SIG-M5 (cell line): ENCODE data around the gene CCNYL1.
"Not testable (repeated sequence)": the region's sequence is repeated elsewhere in the genome, so short reads cannot be mapped to it uniquely, and the experiment has no call there.

Experiments
- DNase-seq: peaks from one replicate; lab custom pipeline; 2025; lab: John Stamatoyannopoulos, UW

Gene CCNYL1

DNA sequence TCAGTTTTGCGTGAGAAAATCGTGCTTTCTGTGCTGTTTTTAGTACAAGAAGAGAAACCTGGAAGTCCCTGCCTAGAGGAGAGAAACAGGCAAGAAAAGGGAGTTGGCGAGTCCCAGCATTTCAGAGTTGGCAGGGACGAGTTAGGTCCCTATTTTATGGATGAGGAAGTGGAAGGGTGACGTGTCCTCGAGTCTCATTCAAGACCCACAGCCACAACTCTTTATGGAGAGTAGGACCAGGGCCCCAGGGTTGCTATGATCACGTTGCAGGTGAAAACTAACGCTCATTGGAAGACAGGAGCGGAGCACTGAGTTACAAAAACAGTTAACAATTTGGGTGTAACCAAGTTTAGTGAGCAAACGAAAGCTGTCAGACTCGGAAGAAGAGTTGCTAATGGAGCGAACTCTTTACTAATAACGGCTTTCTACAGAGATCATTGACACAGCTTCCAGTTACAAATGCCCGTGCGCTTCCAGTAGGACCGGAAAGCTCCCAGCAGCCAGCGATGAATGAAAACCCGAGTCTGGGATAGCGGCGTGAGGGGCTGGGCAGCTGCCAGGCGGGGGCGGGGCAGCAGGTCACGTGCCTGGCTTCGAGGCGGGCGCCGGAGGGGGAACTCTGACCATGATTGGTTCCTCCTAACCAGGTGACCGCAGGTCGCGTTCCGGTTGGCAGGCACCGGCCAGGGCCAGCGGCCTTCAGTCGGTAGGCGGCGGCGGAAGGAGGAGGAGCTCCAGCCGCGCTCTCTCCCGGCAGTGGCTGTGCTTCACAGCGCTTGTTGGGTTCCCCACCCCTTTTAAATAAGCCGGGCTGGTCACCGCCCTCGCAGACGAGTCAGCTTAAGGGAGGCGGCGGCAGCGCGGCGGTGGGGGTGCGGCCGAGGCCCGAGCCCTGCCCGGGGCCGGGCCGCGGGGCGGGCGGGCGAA lies at the start of gene CCNYL1:
Gene CCNYL1, plus strand, starts transcription at position 827 of the 927 bp plus-strand sequence. CDS start 257 bp downstream, outside the sequence.
- peak; percentile 95 for DNase-seq

DNA sequence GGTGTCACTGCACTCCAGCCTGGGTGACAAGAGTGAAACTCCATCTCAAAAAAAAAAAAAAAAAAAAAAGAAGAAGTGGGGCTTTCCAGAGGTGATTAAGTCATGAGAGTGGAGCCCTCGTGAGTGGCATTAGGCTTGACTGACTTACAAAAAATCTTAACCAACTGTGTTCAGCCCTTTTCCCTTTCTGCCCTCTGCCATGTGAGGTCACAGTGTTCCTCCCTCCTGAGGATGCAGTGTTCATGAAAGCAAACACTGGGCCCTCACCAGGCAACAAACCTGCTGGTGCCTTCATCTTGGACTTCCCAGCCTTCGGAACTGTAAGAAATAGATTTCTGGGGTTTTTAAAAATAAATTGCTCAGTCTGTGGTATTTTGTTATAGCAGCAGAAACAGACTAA lies 49.2 kb upstream of the CCNYL1 start:
- peak; percentile 25 for DNase-seq

DNA sequence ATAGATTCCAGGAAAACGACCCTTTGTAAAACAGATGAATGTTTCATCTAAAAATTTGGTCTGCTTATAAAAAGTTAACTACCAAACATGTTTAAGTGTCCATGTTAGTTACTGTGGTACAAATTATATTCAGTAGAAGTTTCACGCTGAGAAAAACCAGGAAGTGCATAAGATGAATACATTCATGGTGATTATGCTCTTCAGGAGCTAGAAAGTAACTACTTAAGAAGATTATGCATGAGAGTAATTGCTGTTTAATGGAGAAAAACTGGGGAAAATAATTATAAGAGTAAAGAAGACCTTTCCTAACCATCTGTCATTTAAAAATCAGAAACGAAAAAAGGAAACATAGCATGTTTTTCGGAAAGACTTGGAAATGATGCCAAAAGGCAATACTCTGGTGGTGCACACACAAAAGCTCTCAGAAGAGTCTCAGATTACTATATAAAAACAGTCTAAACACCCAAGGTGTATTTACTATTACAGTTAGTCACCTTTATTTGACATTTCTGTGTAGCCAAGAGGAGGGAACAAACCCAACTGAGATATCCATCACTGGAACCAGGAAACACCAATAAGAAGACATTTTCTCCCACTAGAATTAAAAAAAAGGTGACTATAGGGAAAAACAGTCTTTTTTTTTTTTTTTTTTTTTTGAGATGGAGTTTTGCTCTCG lies 47.4 kb upstream of the CCNYL1 start:
- no peak for DNase-seq

DNA sequence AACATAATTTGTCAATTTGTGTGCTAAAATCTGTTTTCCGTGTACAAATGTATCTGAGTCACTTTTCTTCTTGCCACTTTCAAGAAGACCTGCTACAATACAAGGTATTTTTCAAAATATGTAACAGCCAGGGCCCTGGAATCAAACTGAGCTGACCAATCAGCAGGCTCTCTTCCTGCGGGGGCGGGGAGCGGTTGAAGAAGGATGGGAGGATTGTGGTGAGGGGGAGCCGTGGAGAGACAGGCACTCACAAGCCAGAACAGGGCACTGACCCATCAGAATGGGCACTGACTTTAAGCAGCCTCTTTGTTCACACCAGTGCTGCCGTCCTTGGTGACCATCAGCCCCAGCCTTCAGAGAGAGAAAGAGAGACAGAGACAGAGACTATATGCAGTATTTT lies 40.6 kb upstream of the CCNYL1 start:
- no peak for DNase-seq

DNA sequence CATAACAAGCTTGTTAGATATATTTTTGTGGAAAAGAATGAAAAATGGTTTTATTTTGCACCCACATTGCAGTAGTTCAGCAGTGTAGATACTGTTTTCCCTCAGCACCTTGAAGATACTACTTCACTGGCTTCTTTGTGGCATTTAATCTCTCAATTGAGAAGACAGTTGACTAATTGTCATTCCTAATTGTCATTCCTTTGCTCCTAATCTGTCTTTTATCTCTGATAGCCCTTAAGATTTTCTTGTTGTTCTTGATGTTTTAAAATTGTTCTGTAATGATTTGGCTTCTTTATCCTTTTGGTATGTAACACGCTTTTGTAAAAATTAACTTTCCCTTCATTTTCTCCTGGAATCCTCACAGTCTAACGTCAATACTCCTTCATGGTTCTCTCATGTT lies 38.0 kb upstream of the CCNYL1 start:
- no peak for DNase-seq

DNA sequence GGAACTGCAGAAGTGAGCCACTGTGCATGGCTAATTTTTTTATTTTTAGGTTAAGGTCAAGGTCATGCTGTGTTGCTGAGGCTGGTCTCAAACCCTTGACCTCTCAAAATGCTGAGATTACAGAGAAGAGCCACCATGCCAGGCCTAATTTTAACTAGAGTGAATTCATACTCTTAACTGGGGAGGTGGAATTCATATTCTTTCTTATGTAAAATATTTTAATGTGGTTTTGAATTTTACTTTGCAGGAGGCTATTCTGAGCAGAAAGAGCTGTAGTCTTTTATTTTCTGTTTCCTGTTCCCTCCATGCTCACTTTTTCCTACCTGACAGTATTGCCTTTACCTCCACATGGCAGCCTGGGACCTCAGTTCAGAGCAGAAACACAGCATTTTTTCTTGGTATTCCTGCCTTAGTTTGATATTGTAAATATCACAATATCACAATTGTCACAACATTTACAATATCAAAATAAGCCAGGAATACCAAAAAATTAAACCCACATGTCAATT lies 37.1 kb upstream of the CCNYL1 start:
- DNase-seq = no peak

DNA sequence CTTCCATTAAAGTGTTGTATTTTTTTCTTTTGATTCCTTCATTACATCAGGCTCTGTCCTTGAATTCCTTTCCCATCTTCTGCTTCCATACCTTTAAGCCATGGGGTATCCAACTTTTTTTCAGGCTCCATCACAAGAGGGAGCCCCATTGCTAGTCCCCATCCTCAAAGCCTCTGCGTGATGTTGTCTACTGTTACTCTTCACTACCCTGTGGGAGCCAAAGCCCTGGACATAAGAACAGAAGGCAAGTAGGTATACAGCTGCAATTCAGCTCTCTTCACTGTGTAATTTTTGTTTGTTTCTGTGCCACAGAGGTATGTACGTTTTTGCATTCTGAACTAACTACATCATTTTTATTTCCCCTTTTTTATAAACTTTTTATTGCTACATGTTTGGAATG lies 36.6 kb upstream of the CCNYL1 start:
- no peak for DNase-seq

DNA sequence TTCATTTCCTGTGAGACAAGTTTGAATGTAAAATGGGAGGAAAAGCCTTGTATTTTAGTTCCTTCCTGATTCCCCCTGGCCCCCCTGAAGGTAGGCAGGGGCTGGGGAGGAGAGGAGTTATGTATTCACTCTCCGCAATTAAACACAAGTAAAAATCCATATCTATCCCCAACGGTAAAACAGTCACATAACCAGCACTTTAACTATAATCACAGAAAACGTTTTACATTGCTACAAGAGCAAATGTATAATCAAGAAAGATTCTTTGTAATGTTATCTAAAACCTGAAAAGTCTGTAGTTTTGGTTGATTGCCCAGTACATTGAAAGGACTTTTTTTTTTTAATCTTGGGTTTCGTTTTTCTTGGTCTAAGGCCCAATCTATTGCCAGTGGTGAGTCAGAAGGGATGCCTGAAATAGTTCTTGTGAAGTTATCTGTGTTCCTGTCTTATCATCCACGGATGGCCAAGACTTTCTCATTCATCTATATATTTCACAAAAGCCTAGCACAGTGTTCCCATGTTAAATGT lies 34.5 kb upstream of the CCNYL1 start:
- no peak for DNase-seq

DNA sequence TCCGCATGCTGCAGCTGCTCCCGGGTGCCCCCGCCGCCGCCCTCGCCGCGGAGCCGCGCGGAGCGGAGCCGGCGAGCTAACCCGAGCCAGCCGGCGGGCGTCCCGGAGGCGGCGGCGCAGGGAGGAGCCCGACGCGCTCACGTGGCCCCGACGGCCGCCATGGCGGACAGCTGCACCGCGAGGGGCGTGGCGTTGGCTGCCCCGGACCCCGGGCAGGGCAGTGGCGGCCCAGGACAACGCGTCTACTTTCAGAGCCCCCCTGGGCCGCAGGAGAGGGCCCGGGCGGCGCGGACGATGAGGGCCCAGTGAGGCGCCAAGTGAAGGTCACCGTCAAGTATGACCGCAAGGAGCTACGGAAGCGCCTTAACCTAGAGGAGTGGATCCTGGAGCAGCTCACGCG lies 30.0 kb upstream of the CCNYL1 start:
- no peak for DNase-seq

DNA sequence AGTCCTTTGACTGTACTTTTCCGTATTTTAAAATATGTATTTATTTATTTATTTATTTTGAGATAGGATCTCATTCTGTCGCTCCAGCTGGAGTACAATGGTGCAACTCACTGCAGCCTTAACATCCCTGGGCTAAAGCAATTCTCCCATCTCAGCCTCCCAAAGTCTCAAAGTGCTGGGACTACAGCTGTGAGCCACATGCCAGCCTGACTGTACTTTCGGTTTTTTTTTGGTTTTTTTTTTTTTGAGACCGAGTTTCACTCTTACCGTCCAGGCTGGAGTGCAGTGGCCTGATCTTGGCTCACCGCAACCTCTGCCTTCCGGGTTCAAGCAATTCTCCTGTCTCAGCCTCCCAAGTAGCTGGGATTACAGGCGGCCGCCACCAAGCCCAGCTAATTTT lies 28.9 kb upstream of the CCNYL1 start:
- no peak for DNase-seq

DNA sequence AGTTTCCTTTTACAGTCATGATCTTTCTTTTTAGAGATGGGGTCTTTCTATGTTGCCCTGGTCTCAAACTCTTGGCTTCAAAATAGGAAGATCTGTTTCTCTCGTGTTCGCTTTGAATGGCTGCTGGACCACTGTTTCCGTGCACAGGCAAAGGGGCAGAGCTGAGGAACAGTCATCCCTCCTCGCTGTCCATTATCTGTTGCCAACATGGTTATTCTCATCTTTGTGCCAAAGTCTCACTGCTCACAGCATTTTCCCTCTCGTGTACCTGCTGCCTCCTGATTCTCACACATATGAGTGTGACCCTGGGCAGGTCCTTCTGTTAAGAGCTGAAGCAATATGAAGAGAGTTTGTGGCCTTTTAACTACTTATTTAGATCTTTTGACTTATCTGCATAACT lies 28.0 kb upstream of the CCNYL1 start:
- no peak for DNase-seq

DNA sequence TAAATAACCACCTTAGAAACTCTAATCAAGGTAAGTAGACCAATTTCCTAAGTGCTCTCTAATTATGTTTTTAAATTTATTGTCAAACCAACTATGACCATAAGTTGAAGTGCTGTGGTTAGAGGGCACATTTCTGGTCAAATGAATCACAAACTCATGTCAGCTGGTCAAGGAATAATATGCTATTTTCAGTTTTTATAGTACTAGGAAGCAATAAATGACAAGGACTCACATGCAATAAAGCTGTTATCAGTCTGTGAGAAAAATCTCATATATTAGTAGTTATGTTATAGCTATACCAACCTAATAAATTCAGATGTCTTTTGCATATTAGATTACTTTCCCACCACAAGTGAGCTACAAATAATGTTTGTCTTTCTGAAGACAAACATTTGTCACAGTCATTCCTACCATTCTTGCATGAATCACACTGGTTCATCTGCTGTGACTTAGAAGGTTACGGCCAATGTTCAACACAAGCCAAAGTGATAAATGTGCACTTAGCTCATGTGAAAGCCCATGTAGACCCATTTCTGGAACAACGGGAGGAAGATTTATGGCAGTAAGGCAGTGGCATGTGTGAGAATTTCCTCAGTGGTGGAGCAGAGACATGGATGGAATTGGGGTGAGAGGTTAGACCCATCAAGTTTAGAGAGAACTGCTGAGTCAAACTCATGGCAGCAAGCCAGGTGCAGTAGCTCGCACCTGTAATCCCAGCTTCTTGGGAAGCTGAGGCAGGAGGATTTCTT lies 27.4 kb upstream of the CCNYL1 start:
- no peak for DNase-seq

DNA sequence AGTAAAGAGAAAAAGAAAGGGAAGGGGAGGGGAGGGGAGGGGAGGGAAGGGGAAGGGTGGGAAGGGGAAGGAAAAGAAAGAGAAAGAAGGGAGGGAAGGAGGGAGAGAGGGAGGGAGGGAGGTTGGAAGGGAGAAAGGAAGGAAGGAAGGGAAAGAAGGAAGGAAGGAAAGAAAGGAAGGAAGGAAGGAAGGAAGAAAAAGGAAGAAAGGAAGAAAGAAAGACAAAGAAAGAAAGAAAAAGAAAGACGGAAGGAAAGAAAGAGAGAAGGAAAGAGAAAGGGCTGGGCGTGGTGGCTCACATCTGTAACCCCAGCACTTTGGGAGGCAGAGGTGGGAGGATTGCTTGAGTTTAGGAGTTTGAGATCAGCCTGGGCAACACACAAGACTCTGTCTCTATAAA lies 24.6 kb upstream of the CCNYL1 start:
- no peak for DNase-seq

DNA sequence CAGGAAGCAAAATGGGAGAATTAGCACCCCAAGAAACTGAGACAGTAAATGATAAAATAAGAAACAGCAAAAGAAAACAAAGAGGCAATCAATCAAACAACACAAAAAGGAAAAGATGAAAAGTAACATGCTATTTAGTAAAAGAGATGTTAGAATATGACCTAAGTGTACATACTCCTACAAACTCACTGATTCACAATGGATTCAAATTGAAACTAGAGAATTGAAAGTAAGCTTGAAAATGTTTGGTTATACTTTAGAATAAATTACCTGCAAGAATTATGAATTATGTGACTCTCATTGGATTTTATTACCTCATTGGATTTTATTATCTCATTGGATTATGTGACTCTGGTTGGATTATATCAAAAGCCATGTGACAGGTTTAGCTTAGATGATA lies 22.8 kb upstream of the CCNYL1 start:
- DNase-seq = no peak

DNA sequence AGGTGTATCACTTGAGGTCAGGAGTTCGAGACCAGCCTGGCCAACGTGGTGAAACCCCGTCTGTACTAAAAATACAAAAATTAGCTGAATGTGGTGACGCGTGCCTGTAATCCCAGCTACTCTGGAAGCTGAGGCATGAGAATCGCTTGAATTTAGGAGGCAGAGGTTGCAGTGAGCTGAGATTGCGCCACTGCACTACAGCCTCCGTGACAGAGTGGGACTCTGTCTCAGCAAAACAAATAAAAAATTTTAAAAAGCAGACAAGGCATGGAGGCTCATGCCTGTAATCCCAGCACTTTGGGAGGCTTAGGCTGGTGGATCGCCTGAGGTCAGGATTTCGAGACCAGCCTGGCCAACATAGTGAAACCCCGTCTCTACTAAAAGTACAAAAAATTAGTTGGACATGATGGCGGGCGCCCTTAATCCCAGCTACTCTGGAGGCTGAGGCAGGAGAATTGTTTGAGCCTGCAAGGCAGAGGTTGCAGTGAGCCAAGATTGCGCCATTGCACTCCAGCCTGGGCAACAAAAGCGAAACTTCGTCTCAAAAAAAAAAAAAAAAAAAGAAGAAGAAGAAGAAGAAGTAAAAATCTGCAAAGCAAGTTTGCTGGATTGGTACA lies 20.5 kb upstream of the CCNYL1 start:
- not testable (repeated sequence) for DNase-seq

DNA sequence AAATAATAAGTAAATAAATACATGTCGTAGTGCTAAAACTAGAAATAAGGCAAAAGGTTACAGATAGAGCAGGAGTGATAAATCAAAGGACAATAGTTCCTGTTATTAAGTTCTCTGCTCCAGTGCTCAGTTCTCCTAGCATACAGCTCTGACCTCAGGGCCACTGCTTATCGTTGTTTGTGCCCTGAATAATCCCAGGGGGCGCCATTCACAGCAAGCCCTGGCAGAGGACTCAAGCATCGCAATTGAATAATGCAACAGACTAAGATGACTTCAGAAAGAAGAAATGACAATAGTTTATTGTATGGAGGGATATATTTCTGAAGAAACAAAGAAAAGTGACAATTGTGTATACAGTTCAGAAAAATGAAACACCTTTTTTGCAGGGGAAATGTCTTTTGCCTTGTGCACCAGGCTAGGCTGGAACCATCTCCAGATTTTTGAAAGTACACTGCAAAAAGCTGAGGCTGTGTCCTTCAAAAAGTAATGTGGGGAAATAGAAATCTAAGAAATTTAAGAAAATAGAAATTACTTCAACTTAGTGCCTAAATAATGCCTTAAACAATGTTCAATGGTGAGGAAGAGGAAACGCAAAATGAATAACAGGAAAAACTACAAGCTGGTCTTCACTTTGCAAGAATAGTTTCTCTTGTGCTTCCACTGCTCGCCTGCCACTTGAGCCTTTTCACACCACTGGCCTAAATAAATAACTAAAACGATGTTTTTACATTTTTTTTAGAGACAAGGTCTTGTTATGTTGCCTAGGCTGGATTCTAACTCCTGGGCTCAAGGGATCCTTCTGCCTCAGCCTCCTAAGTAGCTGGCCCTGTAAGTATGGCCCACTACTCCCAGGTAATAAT lies 19.0 kb upstream of the CCNYL1 start:
- DNase-seq = no peak

DNA sequence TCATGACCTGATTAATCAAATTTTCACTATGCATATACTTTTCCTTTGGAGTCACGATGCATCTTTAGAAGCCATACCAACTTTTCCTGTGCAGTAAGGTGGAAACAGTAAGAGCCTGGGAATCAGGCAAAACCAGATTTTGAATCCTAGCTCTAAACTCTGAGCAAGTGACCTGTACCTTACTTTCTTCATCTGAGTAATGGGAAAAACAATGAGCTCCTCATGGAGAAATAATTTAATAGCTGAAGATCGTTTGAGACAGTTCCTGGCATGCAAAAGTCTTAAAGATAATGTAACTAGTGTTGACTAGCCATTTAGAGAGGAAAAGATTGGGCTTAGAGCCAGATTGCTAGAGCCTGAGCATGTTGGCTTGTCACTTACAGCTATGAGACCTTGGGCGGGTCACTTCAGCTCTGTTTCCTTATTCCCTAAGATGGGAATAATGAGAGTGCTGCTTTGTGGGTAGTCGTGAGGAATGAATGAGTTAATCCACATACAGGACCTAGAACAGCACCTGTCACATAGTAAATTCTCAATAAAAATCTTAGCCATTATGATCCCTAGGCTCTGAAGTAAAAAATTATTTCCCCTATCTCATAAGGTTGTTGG lies 17.7 kb upstream of the CCNYL1 start:
- DNase-seq = no peak

DNA sequence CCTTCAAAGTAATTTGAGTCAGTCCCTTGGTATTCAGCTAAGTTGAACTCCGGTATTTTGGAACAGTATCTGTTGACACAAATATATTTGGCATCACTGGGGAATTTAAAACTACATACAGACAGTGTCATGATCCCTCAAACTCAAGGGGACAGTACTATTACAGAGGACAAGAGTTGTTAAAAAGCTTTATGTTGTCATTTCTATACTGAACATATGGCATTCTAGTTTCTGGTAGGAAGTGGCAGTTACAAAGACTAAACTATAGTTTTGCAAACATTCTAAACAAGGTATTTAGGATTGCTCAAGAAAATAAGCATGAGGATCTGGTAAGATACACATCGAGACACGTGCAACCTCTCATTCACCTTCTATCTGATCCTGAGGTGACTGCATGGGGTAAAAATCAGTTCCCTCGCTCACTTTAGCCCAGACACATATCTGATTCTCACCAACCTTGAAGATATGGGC lies 16.6 kb upstream of the CCNYL1 start:
- no peak for DNase-seq

DNA sequence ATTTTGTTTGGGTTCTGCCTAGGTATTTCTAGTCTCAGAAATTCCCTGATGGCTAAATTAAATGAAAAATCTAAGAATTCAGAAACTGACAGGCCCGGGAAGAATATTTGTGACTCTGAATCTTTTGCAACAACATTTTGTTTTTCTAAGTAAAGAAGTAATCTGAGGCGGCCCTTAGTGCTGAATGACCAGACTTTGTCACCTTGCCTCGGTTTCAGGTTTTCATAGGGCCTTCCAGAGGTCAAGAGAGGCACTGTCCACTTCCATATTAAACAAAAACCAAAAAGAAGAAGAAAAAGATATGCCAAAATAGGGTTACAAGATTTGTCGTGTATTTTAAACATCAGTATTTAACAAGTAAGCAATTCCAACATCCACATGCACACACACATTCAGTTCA lies 16.1 kb upstream of the CCNYL1 start:
- DNase-seq = no peak

DNA sequence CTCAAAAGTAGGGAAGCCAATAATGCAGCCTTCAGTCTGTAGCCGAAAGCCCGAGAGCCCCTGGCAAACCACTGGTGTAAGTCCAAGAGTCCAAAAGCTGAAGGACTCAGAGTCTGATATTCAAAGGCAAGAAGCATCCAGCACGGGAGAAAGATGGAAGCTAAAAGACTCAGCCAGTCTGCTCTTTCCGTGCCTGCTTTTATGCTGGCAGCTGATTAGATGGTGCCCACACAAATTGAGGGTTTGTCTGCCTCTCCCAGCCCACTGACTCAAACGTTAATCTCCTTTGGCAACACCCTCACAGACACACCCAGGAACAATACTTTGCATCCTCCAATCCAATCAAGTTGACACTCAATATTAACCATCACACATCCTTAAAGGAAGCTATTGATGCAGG lies 14.5 kb upstream of the CCNYL1 start:
- DNase-seq = not testable (repeated sequence)
